ENCODE measurements around the gene PODXL2. TPM values are rescaled to one million over a fixed set of nuclear protein-coding genes. Genes with fewer than 3 reads are reported as not detected.
A peak's percentile ranks its signal among the peaks of the same experiment; 100 is the strongest.
"Not testable (repeated sequence)": the region's sequence is repeated elsewhere in the genome, so short reads cannot be mapped to it uniquely, and the experiment has no call there.

PODXL2 gene
- total RNA-seq, 2 donors from 2014 or later = 1.6 to 3.0 TPM

- DNase-seq = no peak
- intact Hi-C loops (cut with DNase I) = no loop called here
- ATAC-seq = no peak
These were observed 18.8 kb downstream of the PODXL2 start for GRCh38 chr3:127647845-127648204.

DNA sequence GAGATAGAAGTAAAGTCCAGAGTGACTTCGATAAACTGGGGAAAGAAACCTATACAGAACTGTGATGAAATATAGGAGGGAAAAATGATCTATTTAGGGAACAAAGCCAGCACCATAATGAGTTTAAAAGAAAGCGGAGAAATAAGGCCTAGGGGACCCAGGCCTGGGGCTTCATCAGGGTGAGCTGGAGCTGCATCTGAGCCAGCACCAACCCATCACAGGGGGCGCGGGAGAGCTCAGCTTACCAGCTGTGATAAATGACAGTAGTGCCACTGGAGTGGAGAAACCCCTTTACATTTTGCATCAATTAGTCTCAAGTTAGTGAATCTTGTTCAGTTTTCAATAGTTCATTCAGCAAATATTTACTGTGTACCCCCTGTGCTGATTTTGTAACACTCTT, 21.3 kb downstream of the PODXL2 start:
- intact Hi-C loops (cut with DNase I) = loop anchor here (5.0 kb wide), 2 partner anchors 182 to 327 kb away; no protein-coding TSS in a partner anchor
- no peak for ATAC-seq
- no peak for DNase-seq

GRCh38 chr3:127651516-127652172, 22.7 kb downstream of the PODXL2 start:
- intact Hi-C loops (cut with DNase I) = loop anchor here (2.0 to 5.0 kb wide), 3 partner anchors 181 to 326 kb away; no protein-coding TSS in a partner anchor
- ATAC-seq = no peak
- no peak for DNase-seq

- ATAC-seq (peak; percentile 86 to 91), DNase-seq (peak; percentile 63)
- intact Hi-C loops (cut with DNase I) = loop anchor here (2.0 to 5.0 kb wide), 3 partner anchors 180 to 325 kb away; no protein-coding TSS in a partner anchor
These were observed 23.4 kb downstream of the PODXL2 start for GRCh38 chr3:127652246-127652995.

DNA sequence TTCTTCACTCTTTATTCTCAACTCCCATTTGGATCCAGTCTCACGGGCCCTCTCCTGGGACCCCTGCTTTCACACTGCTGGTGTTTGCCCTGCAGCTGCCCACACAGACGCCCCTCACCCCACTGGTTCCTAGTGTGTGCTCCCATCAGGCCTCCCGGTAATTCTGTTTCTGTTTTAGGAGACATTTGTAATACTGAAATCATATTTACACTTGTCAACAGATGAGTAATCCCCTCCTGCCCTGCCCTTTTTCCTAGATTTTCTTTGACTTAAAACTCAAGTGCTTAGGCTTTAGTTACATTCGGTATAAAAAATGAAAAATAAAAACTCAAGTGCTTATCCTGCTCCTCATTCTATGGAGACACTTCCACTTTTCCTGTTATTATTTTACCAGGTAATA, 25.4 kb downstream of the PODXL2 start:
- no peak for DNase-seq
- intact Hi-C loops (cut with DNase I) = loop anchor here (5.0 kb wide), 2 partner anchors 178 to 323 kb away; no protein-coding TSS in a partner anchor
- ATAC-seq = no peak

DNA sequence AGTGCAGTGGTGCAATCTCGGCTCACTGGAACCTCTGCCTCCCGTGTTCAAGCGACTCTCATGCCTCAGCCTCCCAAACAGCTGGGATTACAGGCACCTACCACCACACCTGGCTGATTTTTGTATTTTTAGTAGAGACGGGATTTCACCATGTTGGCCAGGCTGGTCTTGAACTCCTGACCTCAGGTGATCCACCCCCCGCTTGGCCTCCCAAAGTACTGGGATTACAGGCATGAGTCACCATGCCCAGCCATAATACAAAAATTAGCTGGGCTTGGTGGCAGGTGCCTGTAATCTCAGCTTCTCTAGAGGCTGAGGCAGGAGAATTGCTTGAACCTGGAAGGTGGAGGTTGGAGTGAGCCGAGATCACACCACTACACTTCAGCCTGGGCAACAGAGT, 26.0 kb downstream of the PODXL2 start:
- intact Hi-C loops (cut with DNase I) = loop anchor here (5.0 kb wide), 2 partner anchors 177 to 322 kb away; no protein-coding TSS in a partner anchor
- not testable (repeated sequence) for DNase-seq, ATAC-seq

DNA sequence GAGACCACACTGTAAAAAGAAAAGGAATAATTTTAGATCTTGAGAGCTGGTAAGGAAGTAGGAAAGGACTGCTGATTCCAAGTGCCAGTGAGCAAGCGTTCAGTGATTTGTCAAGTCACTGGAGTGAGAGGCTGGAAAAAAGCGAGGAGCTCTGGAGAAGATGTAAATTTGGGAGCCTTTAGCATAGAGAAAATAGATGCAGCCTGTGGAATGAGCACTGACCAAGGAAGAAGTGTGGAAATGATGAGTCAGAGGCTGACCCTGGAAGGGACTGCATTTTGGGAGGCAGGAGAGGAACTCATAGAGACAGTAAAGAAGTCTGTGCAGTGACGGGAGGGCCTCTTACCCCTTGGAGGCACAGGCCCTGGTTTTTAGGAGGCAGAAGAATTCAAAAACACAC, 26.7 kb downstream of the PODXL2 start:
- ATAC-seq (peak in 1 of 2 donors; percentile 57), DNase-seq (no peak)
- intact Hi-C loops (cut with DNase I) = no loop called here

GRCh38 chr3:127656906-127657305, 27.9 kb downstream of the PODXL2 start:
- ATAC-seq (no peak), DNase-seq (no peak)
- intact Hi-C loops (cut with DNase I) = no loop called here

GRCh38 chr3:127658234-127658633, 29.2 kb downstream of the PODXL2 start:
- intact Hi-C loops (cut with DNase I) = no loop called here
- no peak for ATAC-seq
- no peak for DNase-seq

DNA sequence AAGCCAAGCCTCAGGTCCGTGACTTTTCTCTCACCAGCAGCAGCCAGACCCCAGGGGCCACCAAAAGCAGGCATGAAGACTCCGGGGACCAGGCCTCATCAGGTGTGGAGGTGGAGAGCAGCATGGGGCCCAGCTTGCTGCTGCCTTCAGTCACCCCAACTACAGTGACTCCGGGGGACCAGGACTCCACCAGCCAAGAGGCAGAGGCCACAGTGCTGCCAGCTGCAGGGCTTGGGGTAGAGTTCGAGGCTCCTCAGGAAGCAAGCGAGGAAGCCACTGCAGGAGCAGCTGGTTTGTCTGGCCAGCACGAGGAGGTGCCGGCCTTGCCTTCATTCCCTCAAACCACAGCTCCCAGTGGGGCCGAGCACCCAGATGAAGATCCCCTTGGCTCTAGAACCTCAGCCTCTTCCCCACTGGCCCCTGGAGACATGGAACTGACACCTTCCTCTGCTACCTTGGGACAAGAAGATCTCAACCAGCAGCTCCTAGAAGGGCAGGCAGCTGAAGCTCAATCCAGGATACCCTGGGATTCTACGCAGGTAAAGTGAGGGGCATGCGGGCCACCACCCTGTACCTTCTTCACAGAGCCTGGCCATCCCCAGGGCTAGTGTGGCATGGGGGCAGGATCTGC, 31.8 kb downstream of the PODXL2 start:
- ATAC-seq (no peak), DNase-seq (no peak)
- intact Hi-C loops (cut with DNase I) = loop anchor here in 1 of 2 donors (10.0 kb wide), 1 partner anchor 56 kb away; no protein-coding TSS in a partner anchor

DNA sequence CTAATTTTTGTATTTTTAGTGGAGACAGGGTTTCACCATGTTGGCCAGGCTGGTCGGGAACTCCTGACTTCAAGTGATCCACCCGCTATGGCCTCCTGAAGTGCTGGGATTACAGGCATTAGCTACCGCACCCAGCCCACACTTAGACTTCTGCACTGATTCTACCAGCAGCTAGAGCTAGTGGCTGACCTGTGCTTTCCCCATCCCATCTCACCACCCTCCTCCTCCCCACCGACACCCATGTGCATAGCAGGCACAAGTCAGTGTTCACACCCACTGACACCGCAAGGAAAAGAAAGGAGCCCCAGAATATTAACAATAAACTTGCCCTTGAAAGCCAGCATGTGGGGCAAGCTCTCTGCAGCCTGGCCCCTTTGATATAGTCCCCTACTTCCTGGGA, 32.6 kb downstream of the PODXL2 start:
- intact Hi-C loops (cut with DNase I) = loop anchor here in 1 of 2 donors (10.0 kb wide), 1 partner anchor 57 kb away; no protein-coding TSS in a partner anchor
- ATAC-seq (no peak), DNase-seq (no peak)

GRCh38 chr3:127662001-127662469, 33.0 kb downstream of the PODXL2 start:
- DNase-seq (no peak), ATAC-seq (peak in 1 of 2 donors; percentile 30)
- intact Hi-C loops (cut with DNase I) = loop anchor here in 1 of 2 donors (10.0 kb wide), 1 partner anchor 57 kb away; no protein-coding TSS in a partner anchor

DNA sequence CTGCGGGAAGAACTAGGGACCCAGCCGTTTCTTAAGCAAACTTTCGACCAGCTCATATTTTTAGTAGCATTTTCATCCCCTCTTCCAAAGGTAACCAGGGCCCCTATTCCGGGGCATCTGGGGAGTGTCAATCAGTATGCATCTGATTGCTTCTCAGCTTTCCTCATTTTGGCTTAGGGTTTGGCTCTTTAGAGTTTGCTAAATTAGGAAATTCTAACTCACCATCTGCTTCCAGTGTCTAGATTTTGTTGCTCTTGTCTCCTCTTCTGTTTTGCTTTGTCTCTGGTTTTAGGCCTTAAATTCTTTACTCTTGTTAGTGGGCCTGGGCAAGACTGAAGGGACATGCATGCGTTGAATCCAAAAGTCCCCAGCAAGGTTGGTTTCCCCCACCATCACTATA, 34.2 kb downstream of the PODXL2 start:
- no peak for ATAC-seq
- no peak for DNase-seq
- intact Hi-C loops (cut with DNase I) = loop anchor here in 1 of 2 donors (10.0 kb wide), 1 partner anchor 58 kb away; no protein-coding TSS in a partner anchor

GRCh38 chr3:127665165-127665564, 36.2 kb downstream of the PODXL2 start:
- intact Hi-C loops (cut with DNase I) = loop anchor here in 1 of 2 donors (10.0 kb wide), 1 partner anchor 60 kb away; no protein-coding TSS in a partner anchor
- DNase-seq (no peak), ATAC-seq (no peak)

DNA sequence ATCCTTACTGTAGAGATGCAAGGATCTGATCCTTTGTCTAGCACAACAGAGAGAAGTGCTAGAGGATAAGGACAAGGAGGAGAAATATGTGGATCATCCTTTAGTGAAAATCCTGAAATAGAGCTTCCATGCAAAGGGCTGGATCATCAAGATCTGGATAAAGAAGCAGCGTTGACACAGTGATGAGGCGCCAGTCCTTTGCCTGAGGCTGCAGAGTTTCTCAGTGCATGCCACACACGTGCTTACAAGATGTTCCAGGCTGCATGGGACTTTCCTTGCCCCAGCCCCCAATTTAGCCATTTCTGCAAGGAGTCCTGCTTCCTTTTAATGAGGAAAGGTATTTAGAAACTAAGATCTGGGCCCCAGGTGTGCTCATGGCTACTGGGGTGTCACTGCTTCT, 36.6 kb downstream of the PODXL2 start:
- ATAC-seq (no peak), DNase-seq (no peak)
- intact Hi-C loops (cut with DNase I) = loop anchor here in 1 of 2 donors (10.0 kb wide), 1 partner anchor 61 kb away; no protein-coding TSS in a partner anchor

DNA sequence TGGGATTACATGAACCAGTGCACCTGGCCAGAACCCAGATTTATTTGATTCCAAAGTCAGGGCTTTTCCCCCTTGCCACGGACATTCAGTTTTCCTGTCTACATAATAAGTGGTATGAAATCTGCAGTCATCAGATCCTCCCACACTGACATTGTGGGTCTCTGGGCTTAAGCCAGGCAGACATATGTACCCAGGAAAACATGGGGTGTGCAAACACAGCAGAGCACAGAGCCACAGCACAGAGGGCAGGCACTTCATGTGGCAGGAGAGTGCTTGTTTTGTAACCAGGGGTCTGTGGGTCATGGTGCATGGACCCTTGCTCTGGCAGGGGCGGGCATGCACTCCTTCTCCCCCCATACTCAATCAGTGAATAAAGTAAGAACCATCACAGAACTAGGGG, 37.7 kb downstream of the PODXL2 start:
- DNase-seq = no peak
- ATAC-seq = no peak
- intact Hi-C loops (cut with DNase I) = loop anchor here in 1 of 2 donors (10.0 kb wide), 1 partner anchor 62 kb away; no protein-coding TSS in a partner anchor

GRCh38 chr3:127667119-127667681, 38.2 kb downstream of the PODXL2 start:
- ATAC-seq (no peak), DNase-seq (no peak)
- intact Hi-C loops (cut with DNase I) = loop anchor here in 1 of 2 donors (10.0 kb wide), 1 partner anchor 62 kb away; no protein-coding TSS in a partner anchor

DNA sequence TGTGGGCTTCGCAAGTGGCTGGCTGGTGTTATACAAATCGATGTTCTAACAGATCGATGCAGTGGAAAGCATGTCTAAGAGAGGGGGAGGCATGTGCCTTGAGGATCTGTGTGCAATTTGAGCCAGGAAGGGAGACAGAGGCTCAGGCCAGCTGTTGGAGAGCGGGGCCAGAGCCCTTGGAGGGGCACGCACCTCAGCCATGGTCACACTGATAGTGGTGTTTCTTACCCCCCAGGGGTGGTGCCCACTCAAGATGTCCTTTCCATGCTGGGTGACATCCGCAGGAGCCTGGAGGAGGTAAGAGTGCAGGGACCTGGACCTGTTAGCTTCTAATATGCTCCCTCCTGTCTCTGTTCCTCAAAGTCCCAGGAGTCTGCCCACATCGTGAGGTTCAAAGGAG, 39.9 kb downstream of the PODXL2 start:
- no peak for ATAC-seq
- intact Hi-C loops (cut with DNase I) = loop anchor here in 1 of 2 donors (10.0 kb wide), 1 partner anchor 64 kb away; no protein-coding TSS in a partner anchor

More for the DNA sequence above, 39.9 kb downstream of the PODXL2 start:
- no peak for DNase-seq

All from left cardiac atrium (tissue), 4 donors.